ENCODE data around the gene AQP2. TPM values are rescaled to one million over a fixed set of nuclear protein-coding genes. Genes with fewer than 3 reads are reported as not detected.

The AQP2 gene
- total RNA-seq, 1 experiment from 2014 or later, result not detected

DNA sequence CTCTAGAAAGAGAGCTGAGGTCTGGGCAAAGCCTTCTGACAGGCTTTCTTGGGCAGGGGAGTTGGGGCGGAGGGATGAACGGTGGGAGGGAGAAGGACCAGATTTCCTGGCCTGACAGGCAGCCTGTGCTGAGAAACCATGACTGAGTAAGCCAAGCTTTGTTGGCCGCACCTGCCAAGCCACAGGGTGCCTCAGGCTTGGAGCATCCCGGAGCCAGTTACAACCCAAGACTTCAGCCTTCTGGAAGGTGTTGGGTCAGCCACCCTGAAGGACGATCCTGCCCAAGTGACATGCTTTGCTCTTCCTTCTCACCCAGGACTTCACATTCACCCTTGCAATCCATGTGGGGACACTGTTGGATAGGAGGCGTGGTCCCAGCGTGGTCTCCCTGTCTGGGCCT is 21.0 kb upstream of the AQP2 start:
- Mint-ChIP-seq H3K27me3 (ENCODE audit: unreplicated experiment) (no peaks in the 10 kb centered on the region), H3K36me3 (ENCODE audit: insufficient read depth, unreplicated experiment) (no peaks in the 10 kb centered on the region), H3K4me1 (ENCODE audit: low read depth, unreplicated experiment) (no peaks in the 10 kb centered on the region), H3K4me3 (ENCODE audit: low read depth, unreplicated experiment) (no peak overlapping the region), H3K27ac (ENCODE audit: unreplicated experiment) (no peak overlapping the region), H3K9me3 (ENCODE audit: low read depth, unreplicated experiment) (no peaks in the 10 kb centered on the region)
- TF ChIP-seq, protein P1, sequence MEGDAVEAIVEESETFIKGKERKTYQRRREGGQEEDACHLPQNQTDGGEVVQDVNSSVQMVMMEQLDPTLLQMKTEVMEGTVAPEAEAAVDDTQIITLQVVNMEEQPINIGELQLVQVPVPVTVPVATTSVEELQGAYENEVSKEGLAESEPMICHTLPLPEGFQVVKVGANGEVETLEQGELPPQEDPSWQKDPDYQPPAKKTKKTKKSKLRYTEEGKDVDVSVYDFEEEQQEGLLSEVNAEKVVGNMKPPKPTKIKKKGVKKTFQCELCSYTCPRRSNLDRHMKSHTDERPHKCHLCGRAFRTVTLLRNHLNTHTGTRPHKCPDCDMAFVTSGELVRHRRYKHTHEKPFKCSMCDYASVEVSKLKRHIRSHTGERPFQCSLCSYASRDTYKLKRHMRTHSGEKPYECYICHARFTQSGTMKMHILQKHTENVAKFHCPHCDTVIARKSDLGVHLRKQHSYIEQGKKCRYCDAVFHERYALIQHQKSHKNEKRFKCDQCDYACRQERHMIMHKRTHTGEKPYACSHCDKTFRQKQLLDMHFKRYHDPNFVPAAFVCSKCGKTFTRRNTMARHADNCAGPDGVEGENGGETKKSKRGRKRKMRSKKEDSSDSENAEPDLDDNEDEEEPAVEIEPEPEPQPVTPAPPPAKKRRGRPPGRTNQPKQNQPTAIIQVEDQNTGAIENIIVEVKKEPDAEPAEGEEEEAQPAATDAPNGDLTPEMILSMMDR (IDR thresholded peaks at IDR 0.05; ENCODE audit: unreplicated experiment), result no peak
- DNase-seq, result no peak
- CTCF ChIA-PET, result no interaction called here
- intact Hi-C loops (cut with micrococcal nuclease; ENCODE audit: unreplicated experiment), result no loop called here
- no TSS peak for BruUV-seq (replicated peaks)

DNA sequence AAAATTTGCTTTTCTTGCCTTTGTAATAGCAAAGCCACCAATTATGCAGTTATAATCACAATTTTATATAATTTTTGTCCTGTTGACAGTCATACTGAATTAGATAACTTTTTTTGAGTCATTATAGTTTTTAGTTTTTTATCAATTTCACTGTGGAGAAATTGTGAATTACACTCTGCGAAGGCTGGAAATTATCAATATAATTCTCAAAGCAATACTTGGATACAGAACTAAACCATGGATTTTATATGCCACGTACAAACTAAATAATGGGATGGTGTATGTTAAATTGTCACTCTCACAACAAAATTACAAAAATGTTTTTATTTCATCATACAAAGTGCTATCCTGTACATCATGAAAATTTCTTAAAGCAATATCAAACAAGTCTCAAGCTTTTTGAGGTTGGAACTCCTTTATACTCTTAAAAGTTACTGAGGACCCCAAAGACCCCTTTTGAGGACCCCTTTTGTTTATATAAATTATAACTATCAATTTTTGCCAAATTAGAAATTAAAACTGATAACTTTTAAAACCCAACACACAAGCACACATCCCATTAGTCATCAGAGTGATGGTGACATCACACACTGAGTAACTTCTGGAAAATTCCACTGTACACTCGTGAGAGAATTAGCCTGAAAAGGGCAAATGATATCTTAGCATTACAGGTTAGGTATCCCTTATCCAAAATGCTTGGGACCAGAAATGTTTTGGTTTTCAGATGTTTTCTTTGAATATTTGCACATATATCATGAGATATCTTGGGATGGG is 19.8 kb upstream of the AQP2 start:
- TF ChIP-seq, protein P1 (IDR thresholded peaks at IDR 0.05; ENCODE audit: unreplicated experiment), result no peak
- CTCF ChIA-PET, result no interaction called here
- Mint-ChIP-seq H3K27me3 (ENCODE audit: unreplicated experiment) (no peaks in the 10 kb centered on the region), H3K36me3 (ENCODE audit: insufficient read depth, unreplicated experiment) (no peaks in the 10 kb centered on the region), H3K9me3 (ENCODE audit: low read depth, unreplicated experiment) (no peaks in the 10 kb centered on the region), H3K27ac (ENCODE audit: unreplicated experiment) (no peak overlapping the region), H3K4me1 (ENCODE audit: low read depth, unreplicated experiment) (no peaks in the 10 kb centered on the region), H3K4me3 (ENCODE audit: low read depth, unreplicated experiment) (no peak overlapping the region)
- no TSS peak for BruUV-seq (replicated peaks)
- no peak for DNase-seq
- intact Hi-C loops (cut with micrococcal nuclease; ENCODE audit: unreplicated experiment), result no loop called here

DNA sequence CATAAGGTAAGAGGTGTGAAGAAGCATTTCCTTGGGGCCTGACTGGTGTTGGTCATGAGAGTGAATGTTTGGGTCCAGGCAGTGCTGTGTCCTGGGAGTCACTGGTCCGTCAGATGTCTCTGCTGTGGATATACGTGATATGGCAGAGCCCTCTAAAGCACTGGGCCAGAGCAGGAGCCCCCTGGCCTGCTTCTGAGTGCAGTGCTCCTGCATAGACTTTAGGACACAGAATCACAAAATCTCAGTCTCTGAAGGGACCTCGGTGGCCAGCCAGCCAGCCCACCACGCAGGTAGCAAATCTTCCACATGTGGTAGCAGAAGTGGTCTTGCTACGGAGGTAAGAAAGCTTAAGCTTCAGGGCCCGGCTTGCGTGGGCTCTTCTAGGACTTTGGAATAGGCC is 18.5 kb upstream of the AQP2 start:
- H3K27me3 Mint-ChIP-seq (ENCODE audit: unreplicated experiment), result no peaks in the 10 kb centered on the region
- no peak for DNase-seq
- H3K4me3 Mint-ChIP-seq (ENCODE audit: low read depth, unreplicated experiment), result no peak overlapping the region
- no peak overlapping the region for H3K27ac Mint-ChIP-seq (ENCODE audit: unreplicated experiment)
- H3K4me1 Mint-ChIP-seq (ENCODE audit: low read depth, unreplicated experiment), result peaks cover under 1% of the 10 kb centered on the region
- H3K9me3 Mint-ChIP-seq (ENCODE audit: low read depth, unreplicated experiment), result no peaks in the 10 kb centered on the region
- BruUV-seq (replicated peaks), result no TSS peak
- H3K36me3 Mint-ChIP-seq (ENCODE audit: insufficient read depth, unreplicated experiment), result no peaks in the 10 kb centered on the region
- intact Hi-C loops (cut with micrococcal nuclease; ENCODE audit: unreplicated experiment), result no loop called here
- TF ChIP-seq, protein P1 (IDR thresholded peaks at IDR 0.05; ENCODE audit: unreplicated experiment), result no peak
- CTCF ChIA-PET, result no interaction called here

DNA sequence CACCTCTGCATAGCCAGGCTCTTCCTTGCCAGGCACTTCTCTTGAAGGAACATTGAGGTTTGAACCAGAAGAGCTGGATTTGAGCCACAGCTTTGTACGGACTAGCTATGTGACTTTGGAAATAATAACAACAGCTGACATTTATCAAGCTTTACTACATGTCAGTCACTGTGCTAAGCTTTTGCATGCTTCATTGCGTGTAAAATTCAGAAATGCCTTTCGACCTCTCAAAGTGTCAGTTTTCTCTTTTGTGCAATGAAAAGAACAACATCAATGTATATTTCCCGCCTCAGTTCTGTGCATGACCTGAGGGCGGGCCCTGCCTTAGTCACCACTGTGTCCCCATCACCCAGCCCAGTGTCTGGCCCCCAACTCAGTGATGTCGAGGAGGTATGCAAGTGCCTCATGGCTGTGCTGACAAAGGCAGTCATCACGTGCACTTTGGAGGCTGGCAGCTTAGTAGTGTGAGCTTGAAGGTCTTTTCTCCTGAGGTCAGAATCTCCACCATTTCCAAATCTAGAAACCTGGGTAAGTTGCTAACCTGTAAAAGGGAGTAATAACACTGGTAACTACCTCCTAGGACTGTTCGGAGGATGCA is 17.9 kb upstream of the AQP2 start:
- peaks cover 7% of the 10 kb centered on the region for H3K4me1 Mint-ChIP-seq (ENCODE audit: low read depth, unreplicated experiment)
- CTCF ChIA-PET, result no interaction called here
- no TSS peak for BruUV-seq (replicated peaks)
- H3K4me3 Mint-ChIP-seq (ENCODE audit: low read depth, unreplicated experiment), result no peak overlapping the region
- H3K36me3 Mint-ChIP-seq (ENCODE audit: insufficient read depth, unreplicated experiment), result no peaks in the 10 kb centered on the region
- DNase-seq, result no peak
- intact Hi-C loops (cut with micrococcal nuclease; ENCODE audit: unreplicated experiment), result no loop called here
- TF ChIP-seq, protein P1 (IDR thresholded peaks at IDR 0.05; ENCODE audit: unreplicated experiment), result no peak
- no peaks in the 10 kb centered on the region for H3K27me3 Mint-ChIP-seq (ENCODE audit: unreplicated experiment)
- H3K27ac Mint-ChIP-seq (ENCODE audit: unreplicated experiment), result no peak overlapping the region
- H3K9me3 Mint-ChIP-seq (ENCODE audit: low read depth, unreplicated experiment), result no peaks in the 10 kb centered on the region

Data from Calu3 (cell line).